ENCODE data around the gene PDE3B. TPM values are rescaled to one million over a fixed set of nuclear protein-coding genes. Genes with fewer than 3 reads are reported as not detected.
"Not testable (repeated sequence)": the region's sequence is repeated elsewhere in the genome, so short reads cannot be mapped to it uniquely, and the experiment has no call there.

The PDE3B gene
- total and polyA plus RNA-seq, 9 of the 15 experiments (the other 6 are each of a cell fraction or from before 2014, with no cell fraction given) = 2.3 to 22.5 (median 12.2) TPM

- no peak overlapping the region for H2AFZ ChIP-seq (ENCODE audit: low read depth, low read length)
Observed at GRCh38 chr11:14756349-14756748, 112.7 kb downstream of the PDE3B start.

GRCh38 chr11:14759300-14760012 lies 115.9 kb downstream of the PDE3B start:
- H3K79me2 ChIP-seq (ENCODE audit: control insufficient read depth, insufficient read depth, low read length); FAIRE-seq; H3K27me3 ChIP-seq (ENCODE audit: control insufficient read depth in 2 of 2, insufficient read depth in 2 of 2, low read length in 2 of 2); H3K36me3 ChIP-seq (ENCODE audit: control insufficient read depth, insufficient read depth, low read length); H3K9me3 ChIP-seq (replicated peaks; ENCODE audit: control insufficient read depth, insufficient read depth, low read depth, low read length); H4K20me1 ChIP-seq (replicated peaks; ENCODE audit: control insufficient read depth, insufficient read depth, low read length); H3K4me1 ChIP-seq (replicated peaks in 1 of 2; ENCODE audit: control insufficient read depth in 2 of 2, insufficient read depth in 2 of 2, low read length in 2 of 2); H3K9ac ChIP-seq (ENCODE audit: insufficient read depth in 1 of 2, low read depth in 2 of 2, low read length in 2 of 2); H3K9me1 ChIP-seq (ENCODE audit: control insufficient read depth, insufficient read depth, low read length); DNase-seq (ENCODE audit: extremely low read depth in 1 of 4, low spot score in 3 of 4); POLR2A ChIA-PET; intact Hi-C loops (cut with micrococcal nuclease); in situ Hi-C loops (cut with MboI); H2AFZ ChIP-seq (ENCODE audit: low read depth, low read length); CTCF ChIA-PET (ENCODE audit: low intra/inter-chr PET ratio); BruUV-seq (replicated peaks); H3K27ac ChIP-seq (ENCODE audit: extremely low read depth, low read depth, low read length); ATAC-seq; H3K4me3 ChIP-seq; H3K4me2 ChIP-seq (ENCODE audit: insufficient read depth, low read length): not testable (repeated sequence)
- 53% methylated on average over 4 of the region's 9 CpGs for WGBS (ENCODE audit: insufficient coverage, low coverage, missing lambda C conversion rate)

More at GRCh38 chr11:14756349-14756748, 112.7 kb downstream of the PDE3B start:
- BruUV-seq (replicated peaks) = no TSS peak
- FAIRE-seq (no peak), DNase-seq (ENCODE audit: extremely low read depth in 1 of 4, low spot score in 3 of 4) (no peak), ATAC-seq (no peak)
- H3K9me3 ChIP-seq (replicated peaks; ENCODE audit: control insufficient read depth, insufficient read depth, low read depth, low read length) = no peaks in the 10 kb centered on the region
- intact Hi-C loops (cut with micrococcal nuclease) = no loop called here
- no peaks in the 10 kb centered on the region for H4K20me1 ChIP-seq (replicated peaks; ENCODE audit: control insufficient read depth, insufficient read depth, low read length)
- H3K36me3 ChIP-seq (ENCODE audit: control insufficient read depth, insufficient read depth, low read length) = no peaks in the 10 kb centered on the region
- peaks cover 11% of the 10 kb centered on the region for H3K79me2 ChIP-seq (ENCODE audit: control insufficient read depth, insufficient read depth, low read length)
- H3K4me3 ChIP-seq = no peak overlapping the region
- no peak overlapping the region for H3K9ac ChIP-seq (ENCODE audit: insufficient read depth in 1 of 2, low read depth in 2 of 2, low read length in 2 of 2)
- H3K9me1 ChIP-seq (ENCODE audit: control insufficient read depth, insufficient read depth, low read length) = no peaks in the 10 kb centered on the region
- ChIA-PET CTCF (ENCODE audit: low intra/inter-chr PET ratio) (no interaction called here), POLR2A (no interaction called here)
- in situ Hi-C loops (cut with MboI) = no loop called here
- H3K27me3 ChIP-seq (ENCODE audit: control insufficient read depth in 2 of 2, insufficient read depth in 2 of 2, low read length in 2 of 2) = no peaks in the 10 kb centered on the region
- TF ChIP-seq FIP1L1 (IDR thresholded peaks at IDR 0.05; ENCODE audit: low read depth, low read length, poor library complexity, severe bottlenecking) (no peak), CEBPB (tag; IDR thresholded peaks at IDR 0.05) (no peak), MECOM (CRISPR knock-in tag; IDR thresholded peaks at IDR 0.05) (no peak)
- no peak overlapping the region for H3K27ac ChIP-seq (ENCODE audit: extremely low read depth, low read depth, low read length)
- WGBS (ENCODE audit: insufficient coverage, low coverage, missing lambda C conversion rate) = 84% methylated on average over 4 of the region's 4 CpGs
- H3K4me2 ChIP-seq (ENCODE audit: insufficient read depth, low read length) = no peak overlapping the region
- no peaks in the 10 kb centered on the region for H3K4me1 ChIP-seq (replicated peaks in 1 of 2; ENCODE audit: control insufficient read depth in 2 of 2, insufficient read depth in 2 of 2, low read length in 2 of 2)

All from K562 (cell line).